ENCODE measurements around the gene FOXJ3.

FOXJ3 gene

DNA sequence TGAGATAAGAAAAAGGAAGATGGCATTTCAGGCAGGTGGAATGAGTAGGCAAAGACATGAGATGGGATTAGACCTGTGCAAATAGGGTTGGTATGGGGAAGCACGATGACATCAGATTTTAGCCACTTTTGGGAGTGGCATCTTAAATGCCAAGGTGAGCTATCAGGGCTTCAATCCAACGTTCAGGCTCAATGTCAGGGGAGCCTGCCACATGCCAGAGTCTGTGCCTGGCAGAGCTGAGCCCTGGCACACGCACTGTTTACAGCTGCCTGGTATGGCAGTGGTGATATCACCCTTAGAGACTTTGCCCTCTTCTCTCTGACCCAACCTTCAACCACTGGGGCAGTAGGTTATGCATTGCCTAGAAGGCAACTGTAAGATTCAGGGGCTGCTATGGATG, 182.9 kb downstream of the FOXJ3 start:
- H3K9ac ChIP-seq (ENCODE audit: insufficient read length, low read depth) = no peak overlapping the region
- peaks cover 4% of the 10 kb centered on the region for H3K27me3 ChIP-seq (ENCODE audit: insufficient read depth, insufficient read length)
- no peak for TF ChIP-seq SUZ12 (IDR thresholded peaks at IDR 0.05; ENCODE audit: extremely low read depth, insufficient read depth, insufficient read length)
- TF ChIP-seq ZNF274 (IDR thresholded peaks at IDR 0.05; ENCODE audit: low read depth, low read length) = no peak
- no peak for TF ChIP-seq YY1 (IDR thresholded peaks at IDR 0.05; ENCODE audit: insufficient read depth, insufficient read length)

DNA sequence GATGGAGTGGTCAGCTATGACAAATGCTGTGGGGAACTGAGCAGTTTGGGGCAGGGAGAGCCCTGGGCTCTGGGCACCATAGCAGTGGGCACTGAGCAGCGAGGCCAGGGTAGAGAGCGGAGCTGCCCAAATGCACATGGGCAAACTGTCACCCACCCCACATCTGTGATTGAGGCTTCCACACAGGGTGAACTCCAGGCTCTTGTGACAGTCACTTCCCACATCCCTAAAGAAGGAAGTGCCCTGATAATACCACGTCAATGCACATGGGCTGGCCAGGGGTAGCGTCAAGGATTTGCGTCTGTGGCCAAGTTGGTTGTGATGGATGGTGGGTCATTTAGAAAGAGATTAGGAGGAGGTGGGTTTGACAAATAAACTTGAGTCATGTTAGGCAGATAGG, 184.4 kb downstream of the FOXJ3 start:
- H3K4me1 ChIP-seq (ENCODE audit: insufficient read depth, insufficient read length) = peaks cover 3% of the 10 kb centered on the region
- H3K36me3 ChIP-seq (ENCODE audit: insufficient read depth, insufficient read length, low read length) = no peaks in the 10 kb centered on the region
- TF ChIP-seq SUZ12 (IDR thresholded peaks at IDR 0.05; ENCODE audit: extremely low read depth, insufficient read depth, insufficient read length) (no peak), YY1 (IDR thresholded peaks at IDR 0.05; ENCODE audit: insufficient read depth, insufficient read length) (no peak)
- H3K4me3 ChIP-seq (ENCODE audit: insufficient read length, low read depth) = no peak overlapping the region
- H3K27me3 ChIP-seq (ENCODE audit: insufficient read depth, insufficient read length) = peaks cover 4% of the 10 kb centered on the region
- no peak for DNase-seq (ENCODE audit: low read depth, low spot score)
- H3K9me3 ChIP-seq (ENCODE audit: insufficient read depth, low read length) = no peaks in the 10 kb centered on the region
- no peak overlapping the region for H3K9ac ChIP-seq (ENCODE audit: insufficient read length, low read depth)

More for the DNA sequence above, 182.9 kb downstream of the FOXJ3 start:
- Histone ChIP-seq H3K4me1 (ENCODE audit: insufficient read depth, insufficient read length) (no peaks in the 10 kb centered on the region), H3K9me3 (ENCODE audit: insufficient read depth, low read length) (no peaks in the 10 kb centered on the region), H3K4me3 (ENCODE audit: insufficient read length, low read depth) (no peak overlapping the region), H3K36me3 (ENCODE audit: insufficient read depth, insufficient read length, low read length) (no peaks in the 10 kb centered on the region)
- no peak for DNase-seq (ENCODE audit: low read depth, low spot score)

DNA sequence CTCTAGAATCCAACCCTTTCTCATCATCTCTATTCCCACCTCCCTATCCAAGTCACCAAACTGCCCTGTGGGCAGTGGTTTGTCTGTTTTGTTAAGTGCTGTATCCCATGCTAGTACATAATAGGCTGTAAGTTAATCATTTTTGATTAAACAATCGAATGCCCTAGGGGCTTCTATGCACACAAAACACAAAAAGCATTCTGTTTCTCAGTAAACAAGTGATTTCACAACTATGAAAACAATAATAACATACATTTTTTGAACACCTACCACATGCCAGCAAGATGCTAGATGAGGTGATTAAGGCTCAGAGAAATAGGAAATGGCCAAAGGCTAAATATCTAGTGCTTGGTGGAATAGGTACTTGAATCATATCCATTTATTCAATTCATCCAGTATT, 186.9 kb downstream of the FOXJ3 start:
- H3K4me3 ChIP-seq (ENCODE audit: insufficient read length, low read depth) = no peak overlapping the region
- H3K27me3 ChIP-seq (ENCODE audit: insufficient read depth, insufficient read length) = no peaks in the 10 kb centered on the region
- H3K4me1 ChIP-seq (ENCODE audit: insufficient read depth, insufficient read length) = peaks cover 7% of the 10 kb centered on the region
- H3K36me3 ChIP-seq (ENCODE audit: insufficient read depth, insufficient read length, low read length) = no peaks in the 10 kb centered on the region
- TF ChIP-seq YY1 (IDR thresholded peaks at IDR 0.05; ENCODE audit: insufficient read depth, insufficient read length) (no peak), SUZ12 (IDR thresholded peaks at IDR 0.05; ENCODE audit: extremely low read depth, insufficient read depth, insufficient read length) (no peak), ZNF274 (IDR thresholded peaks at IDR 0.05; ENCODE audit: low read depth, low read length) (no peak)
- H3K9ac ChIP-seq (ENCODE audit: insufficient read length, low read depth) = no peak overlapping the region
- H3K9me3 ChIP-seq (ENCODE audit: insufficient read depth, low read length) = no peaks in the 10 kb centered on the region
- DNase-seq (ENCODE audit: low read depth, low spot score) = no peak

DNA sequence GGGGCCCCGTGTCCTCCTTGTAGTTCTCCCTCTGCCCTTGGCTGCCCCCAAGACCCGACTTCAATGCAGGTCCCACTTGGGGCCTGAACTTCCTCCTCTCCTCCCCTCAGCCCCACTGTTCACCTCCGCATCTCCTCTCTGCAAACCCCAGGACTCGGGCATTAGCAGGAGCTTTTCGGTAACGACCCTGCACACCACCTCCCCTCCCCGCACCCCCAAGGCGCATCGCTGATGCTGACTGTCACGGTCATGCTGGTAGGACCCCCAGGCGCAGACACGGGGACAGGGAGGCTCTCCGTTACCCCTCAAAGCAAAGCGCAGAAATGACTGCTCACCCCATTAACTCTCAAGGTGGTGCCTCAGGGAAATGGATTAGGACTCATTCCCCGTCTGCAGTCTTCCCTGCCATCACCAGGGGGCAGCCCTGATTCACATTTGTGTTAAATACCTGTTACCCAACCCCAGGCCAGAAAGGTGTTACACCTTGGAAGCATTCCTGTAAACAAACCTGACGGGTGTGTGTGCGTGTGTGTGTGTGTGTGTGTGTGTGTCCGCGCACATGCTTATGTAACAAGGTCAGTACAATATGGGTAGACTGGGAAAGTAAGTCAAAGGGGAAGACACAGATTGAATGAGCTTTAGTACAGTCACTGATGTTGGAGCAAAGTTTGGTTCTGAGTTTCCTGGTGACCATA, 188.3 kb downstream of the FOXJ3 start:
- no peaks in the 10 kb centered on the region for H3K9me3 ChIP-seq (ENCODE audit: insufficient read depth, low read length)
- no peaks in the 10 kb centered on the region for H3K27me3 ChIP-seq (ENCODE audit: insufficient read depth, insufficient read length)
- TF ChIP-seq SUZ12 (IDR thresholded peaks at IDR 0.05; ENCODE audit: extremely low read depth, insufficient read depth, insufficient read length) (no peak), YY1 (IDR thresholded peaks at IDR 0.05; ENCODE audit: insufficient read depth, insufficient read length) (no peak), ZNF274 (IDR thresholded peaks at IDR 0.05; ENCODE audit: low read depth, low read length) (no peak)
- no peak overlapping the region for H3K9ac ChIP-seq (ENCODE audit: insufficient read length, low read depth)
- no peak overlapping the region for H3K4me3 ChIP-seq (ENCODE audit: insufficient read length, low read depth)
- H3K36me3 ChIP-seq (ENCODE audit: insufficient read depth, insufficient read length, low read length) = no peaks in the 10 kb centered on the region
- peaks cover 7% of the 10 kb centered on the region for H3K4me1 ChIP-seq (ENCODE audit: insufficient read depth, insufficient read length)
- DNase-seq (ENCODE audit: low read depth, low spot score) = peak; percentile 75

DNA sequence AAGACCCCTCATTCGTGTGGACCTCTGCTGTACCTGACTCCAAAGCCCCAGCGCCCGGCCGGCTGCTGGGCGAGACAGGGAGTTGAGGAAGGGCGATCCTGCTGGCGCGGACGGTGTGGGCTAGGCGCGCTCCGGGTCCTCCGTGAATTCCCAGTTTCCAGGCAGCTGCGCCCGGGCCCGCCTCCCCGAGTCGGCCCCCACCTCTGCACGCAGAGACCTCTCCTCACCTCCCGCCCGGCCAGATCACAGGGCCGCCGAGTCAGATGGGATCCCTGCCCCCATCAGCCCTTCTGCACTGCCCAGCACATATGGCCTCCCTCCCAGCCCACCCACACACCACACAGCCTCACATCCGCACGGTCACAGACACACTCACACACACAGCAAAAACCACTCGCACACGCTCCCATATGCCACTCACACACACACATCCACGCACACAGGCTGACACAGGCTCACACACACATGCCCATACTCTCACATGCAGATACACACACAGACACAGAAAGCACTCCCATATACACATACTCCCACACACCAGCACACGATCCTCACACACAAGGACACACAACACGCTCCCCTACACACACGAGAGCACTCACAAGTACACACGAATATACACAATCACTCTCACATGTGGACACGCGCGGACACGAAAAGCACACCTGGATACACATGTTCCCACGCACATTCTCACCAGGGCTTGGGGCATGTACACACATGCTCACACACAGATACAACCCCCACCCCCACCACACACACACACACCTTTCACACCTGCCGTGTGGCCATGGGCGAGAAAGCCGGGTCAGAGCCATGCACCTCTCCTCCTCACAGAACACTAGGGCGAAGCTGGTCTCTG, 189.0 kb downstream of the FOXJ3 start:
- Histone ChIP-seq H3K4me3 (ENCODE audit: insufficient read length, low read depth) (no peak overlapping the region), H3K36me3 (ENCODE audit: insufficient read depth, insufficient read length, low read length) (no peaks in the 10 kb centered on the region), H3K9ac (ENCODE audit: insufficient read length, low read depth) (no peak overlapping the region), H3K27me3 (ENCODE audit: insufficient read depth, insufficient read length) (no peaks in the 10 kb centered on the region), H3K9me3 (ENCODE audit: insufficient read depth, low read length) (no peaks in the 10 kb centered on the region), H3K4me1 (ENCODE audit: insufficient read depth, insufficient read length) (peaks cover 7% of the 10 kb centered on the region)
- DNase-seq (ENCODE audit: low read depth, low spot score) = no peak
- TF ChIP-seq YY1 (IDR thresholded peaks at IDR 0.05; ENCODE audit: insufficient read depth, insufficient read length) (no peak), SUZ12 (IDR thresholded peaks at IDR 0.05; ENCODE audit: extremely low read depth, insufficient read depth, insufficient read length) (no peak), ZNF274 (IDR thresholded peaks at IDR 0.05; ENCODE audit: low read depth, low read length) (no peak)

DNA sequence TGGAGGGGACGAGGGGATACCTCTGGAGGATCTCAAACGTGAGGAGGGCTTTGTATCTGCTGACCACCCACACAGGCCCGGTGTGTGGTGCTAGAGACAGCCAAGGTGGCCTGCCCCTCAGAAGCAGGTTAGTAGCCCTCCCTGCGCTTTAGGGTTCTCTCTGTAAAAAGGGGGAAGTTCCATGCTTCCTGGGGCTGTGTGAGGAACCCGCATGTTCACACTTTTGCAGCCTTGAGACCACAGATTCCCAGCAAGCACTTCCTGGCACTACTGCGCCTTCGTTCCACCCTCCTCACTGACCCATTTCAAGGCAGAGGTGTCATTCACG, 189.7 kb downstream of the FOXJ3 start:
- Histone ChIP-seq H3K36me3 (ENCODE audit: insufficient read depth, insufficient read length, low read length) (no peaks in the 10 kb centered on the region), H3K9ac (ENCODE audit: insufficient read length, low read depth) (no peak overlapping the region), H3K9me3 (ENCODE audit: insufficient read depth, low read length) (no peaks in the 10 kb centered on the region), H3K4me3 (ENCODE audit: insufficient read length, low read depth) (no peak overlapping the region), H3K27me3 (ENCODE audit: insufficient read depth, insufficient read length) (no peaks in the 10 kb centered on the region), H3K4me1 (ENCODE audit: insufficient read depth, insufficient read length) (peaks cover 7% of the 10 kb centered on the region)
- no peak for DNase-seq (ENCODE audit: low read depth, low spot score)
- TF ChIP-seq ZNF274 (IDR thresholded peaks at IDR 0.05; ENCODE audit: low read depth, low read length) (no peak), YY1 (IDR thresholded peaks at IDR 0.05; ENCODE audit: insufficient read depth, insufficient read length) (no peak), SUZ12 (IDR thresholded peaks at IDR 0.05; ENCODE audit: extremely low read depth, insufficient read depth, insufficient read length) (no peak)

DNA sequence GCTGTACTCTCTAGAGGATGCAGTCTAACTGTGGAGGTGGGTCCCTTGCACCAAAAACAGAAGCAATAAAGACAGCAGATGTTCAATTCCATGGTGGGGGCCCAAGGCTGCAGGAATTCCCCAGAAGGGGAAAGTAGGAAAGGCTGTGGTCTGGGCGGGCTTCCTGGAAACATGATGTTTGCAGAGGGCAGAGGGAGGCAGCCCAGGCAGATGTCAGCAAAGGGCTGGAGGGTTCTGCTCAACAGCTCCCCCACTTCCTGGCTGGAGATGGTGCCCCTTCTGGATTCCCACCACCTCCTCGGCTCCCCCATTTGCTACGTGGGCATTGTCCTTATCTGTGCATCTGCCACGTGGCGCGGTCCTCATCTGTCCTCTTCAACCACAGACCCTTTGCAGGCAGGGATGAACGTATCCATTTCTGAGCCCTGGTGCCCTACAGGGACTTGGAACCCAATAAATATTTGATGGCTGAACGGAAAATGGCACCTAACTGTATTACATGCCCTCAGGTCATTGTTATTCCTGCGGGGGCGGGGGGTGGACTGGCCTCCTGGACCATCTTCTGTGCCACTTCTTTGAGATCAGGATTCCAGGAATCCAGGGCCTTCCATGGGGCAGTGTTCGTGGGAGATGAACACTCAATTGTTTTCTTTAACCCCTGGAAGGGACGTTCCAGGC, 190.2 kb downstream of the FOXJ3 start:
- no peak for DNase-seq (ENCODE audit: low read depth, low spot score)
- H3K4me1 ChIP-seq (ENCODE audit: insufficient read depth, insufficient read length) = peaks cover 7% of the 10 kb centered on the region
- no peaks in the 10 kb centered on the region for H3K9me3 ChIP-seq (ENCODE audit: insufficient read depth, low read length)
- H3K36me3 ChIP-seq (ENCODE audit: insufficient read depth, insufficient read length, low read length) = no peaks in the 10 kb centered on the region
- TF ChIP-seq ZNF274 (IDR thresholded peaks at IDR 0.05; ENCODE audit: low read depth, low read length) (no peak), YY1 (IDR thresholded peaks at IDR 0.05; ENCODE audit: insufficient read depth, insufficient read length) (no peak), SUZ12 (IDR thresholded peaks at IDR 0.05; ENCODE audit: extremely low read depth, insufficient read depth, insufficient read length) (no peak)
- H3K9ac ChIP-seq (ENCODE audit: insufficient read length, low read depth) = no peak overlapping the region
- H3K27me3 ChIP-seq (ENCODE audit: insufficient read depth, insufficient read length) = no peaks in the 10 kb centered on the region
- H3K4me3 ChIP-seq (ENCODE audit: insufficient read length, low read depth) = no peak overlapping the region
